Activated T-helper 1 cell treated with anti-CD3 and anti-CD28 coated beads, Interleukin-12 subunit alpha, Interleukin-12 subunit beta, Interleukin-2, Interleukin-4 antibody, amounts not matched to agents 30 ng/mL and 10 ng/mL and 1 ng/mL, durations not matched to agents 14 hours and 24 hours and 36 hours (primary cell): ENCODE measurements around the gene GNAQ. TPM values are rescaled to one million over a fixed set of nuclear protein-coding genes. Genes with fewer than 3 reads are reported as not detected.

Experiments
- DNase-seq: peaks from one replicate; pipeline ENCODE4 v3.0.0; 2021; ENCODE audit warnings: low spot score
- H3K27ac Mint-ChIP-seq: one replicate; pipeline ENCODE4 v1.8.0; 2021; ENCODE audit warnings: mild to moderate bottlenecking, mixed read lengths
- H3K27me3 Mint-ChIP-seq: one replicate; pipeline ENCODE4 v1.8.0; 2022; ENCODE audit warnings: mild to moderate bottlenecking, moderate library complexity, mixed read lengths; ENCODE audit not compliant: insufficient read depth
- H3K36me3 Mint-ChIP-seq: one replicate; pipeline ENCODE4 v1.8.0; 2021; ENCODE audit warnings: low read depth, mixed read lengths
- H3K4me1 Mint-ChIP-seq: one replicate; pipeline ENCODE4 v1.8.0; 2021; ENCODE audit warnings: low read depth, mixed read lengths
- H3K4me3 Mint-ChIP-seq: one replicate; pipeline ENCODE4 v1.8.0; 2021; ENCODE audit warnings: mild to moderate bottlenecking, moderate library complexity, mixed read lengths
- H3K9me3 Mint-ChIP-seq: one replicate; pipeline ENCODE4 v1.8.0; 2021; ENCODE audit warnings: mixed read lengths
- intact Hi-C: fragments of 100-400 bp; cut with micrococcal nuclease; formaldehyde crosslinking; loops from one replicate; pipeline ENCODE4 v1.15.1; 2024
- total RNA-seq: library from RNA; stranded (reverse); gene quantifications from 2 replicates; pipeline ENCODE4 v1.2.3, GENCODE V29; 2022

The GNAQ gene
- total RNA-seq, 1 donor from 2014 or later = 27.0 TPM

GRCh38 chr9:78029551-78030295 lies 1.9 kb downstream of the GNAQ start:
- no peak for DNase-seq
- H3K36me3 Mint-ChIP-seq = peaks cover 2% of the 10 kb centered on the region
- H3K9me3 Mint-ChIP-seq = no peaks in the 10 kb centered on the region
- H3K4me3 Mint-ChIP-seq = peak overlapping the region; percentile 97
- peak overlapping the region; percentile 97 for H3K27ac Mint-ChIP-seq
- H3K27me3 Mint-ChIP-seq = no peaks in the 10 kb centered on the region
- intact Hi-C loops = loop anchor here (1.0 to 10.0 kb wide), 9 partner anchors 48 to 1543 kb away; partner anchors contain the start of genes PSAT1, TLE4 and VPS13A
- H3K4me1 Mint-ChIP-seq = peaks cover 55% of the 10 kb centered on the region

DNA sequence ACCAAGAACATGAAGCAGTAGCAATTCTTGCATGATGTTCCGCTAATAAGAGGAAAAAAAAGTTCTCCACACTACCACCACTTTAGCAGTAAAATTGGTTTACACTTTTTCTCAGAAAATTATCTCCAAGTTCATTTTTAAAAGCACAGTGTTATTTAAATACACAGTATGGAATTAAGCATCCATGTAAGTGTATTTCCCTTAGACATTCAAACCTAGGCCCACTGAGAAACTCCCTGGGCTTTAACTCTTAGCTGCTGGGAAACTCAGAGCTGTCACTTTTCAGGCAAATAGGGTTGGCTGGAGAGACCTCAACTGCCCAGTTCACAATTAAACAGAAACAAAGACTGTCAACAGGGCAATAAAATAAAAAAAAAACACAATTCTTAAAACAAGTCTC lies 2.7 kb downstream of the GNAQ start:
- Mint-ChIP-seq H3K27me3 (no peaks in the 10 kb centered on the region), H3K4me1 (peaks cover 53% of the 10 kb centered on the region), H3K36me3 (peaks cover 2% of the 10 kb centered on the region), H3K4me3 (peak overlapping the region; percentile 97), H3K27ac (no peak overlapping the region), H3K9me3 (no peaks in the 10 kb centered on the region)
- DNase-seq = no peak
- intact Hi-C loops = loop anchor here (1.0 kb wide), 1 partner anchor 48 kb away; no protein-coding TSS in a partner anchor

DNA sequence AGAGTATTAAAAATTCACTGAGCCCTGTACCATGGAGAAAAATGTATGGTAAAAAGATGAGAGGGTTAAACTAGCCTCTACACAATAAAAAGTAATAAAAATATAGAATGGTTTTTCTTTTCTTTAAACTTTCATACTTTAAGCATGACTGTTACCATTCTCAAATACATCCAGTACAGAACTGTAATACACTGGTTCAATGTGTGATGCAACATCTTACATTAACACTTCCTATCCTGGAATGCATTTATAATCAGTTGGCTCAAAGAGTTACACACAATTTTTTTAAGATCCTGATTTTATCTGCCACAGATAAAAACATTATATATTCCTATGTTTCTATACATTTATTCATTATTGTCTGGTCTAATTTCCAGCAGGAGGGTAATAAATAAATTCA lies 4.7 kb downstream of the GNAQ start:
- H3K27ac Mint-ChIP-seq = no peak overlapping the region
- peaks cover 4% of the 10 kb centered on the region for H3K36me3 Mint-ChIP-seq
- DNase-seq = no peak
- no peaks in the 10 kb centered on the region for H3K27me3 Mint-ChIP-seq
- H3K4me1 Mint-ChIP-seq = peaks cover 53% of the 10 kb centered on the region
- intact Hi-C loops = no loop called here
- H3K9me3 Mint-ChIP-seq = no peaks in the 10 kb centered on the region
- no peak overlapping the region for H3K4me3 Mint-ChIP-seq

- no peak overlapping the region for H3K4me3 Mint-ChIP-seq
- no peaks in the 10 kb centered on the region for H3K9me3 Mint-ChIP-seq
- peaks cover 4% of the 10 kb centered on the region for H3K36me3 Mint-ChIP-seq
- DNase-seq = no peak
- H3K27me3 Mint-ChIP-seq = no peaks in the 10 kb centered on the region
- H3K27ac Mint-ChIP-seq = no peak overlapping the region
- intact Hi-C loops = no loop called here
- H3K4me1 Mint-ChIP-seq = peaks cover 55% of the 10 kb centered on the region
Measured at GRCh38 chr9:78026416-78026815, 5.2 kb downstream of the GNAQ start.

GRCh38 chr9:78025186-78025585 lies 6.4 kb downstream of the GNAQ start:
- intact Hi-C loops = no loop called here
- Mint-ChIP-seq H3K27me3 (no peaks in the 10 kb centered on the region), H3K27ac (no peak overlapping the region), H3K4me1 (peaks cover 57% of the 10 kb centered on the region), H3K36me3 (peaks cover 11% of the 10 kb centered on the region), H3K9me3 (no peaks in the 10 kb centered on the region), H3K4me3 (no peak overlapping the region)
- DNase-seq = no peak

DNA sequence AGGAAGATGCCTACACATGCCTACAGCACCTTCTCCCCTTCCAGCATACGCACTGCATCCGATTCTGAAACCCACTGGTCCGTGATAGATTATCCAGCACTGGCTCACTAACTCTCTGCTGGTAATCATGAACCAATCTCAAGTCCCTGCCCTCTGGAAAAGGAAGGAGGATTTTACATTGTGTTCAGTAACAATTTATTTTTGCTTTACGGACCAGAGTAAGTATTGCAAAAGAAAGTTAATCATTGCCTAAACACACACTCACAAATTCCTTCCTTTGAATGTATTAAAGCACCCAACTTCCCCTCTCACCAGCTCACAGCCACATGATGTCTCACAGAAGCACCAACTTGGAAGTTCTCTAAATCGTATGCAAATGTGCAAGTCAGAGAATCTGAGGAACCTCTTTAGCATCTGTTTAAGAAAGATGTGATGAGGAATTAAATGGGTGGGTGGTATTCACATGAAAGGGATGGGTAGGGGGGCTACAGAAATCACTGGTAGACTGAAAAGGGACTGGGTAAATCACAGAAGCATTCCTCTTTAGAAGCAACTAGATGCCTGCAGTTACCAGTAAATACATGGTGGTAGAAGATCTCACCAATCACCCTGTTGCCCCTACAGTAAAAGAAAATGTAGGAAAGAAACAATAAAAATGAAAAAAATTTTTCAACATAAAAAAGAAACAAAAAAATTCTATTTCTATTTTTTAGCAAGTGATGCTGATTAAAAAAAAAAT lies 8.4 kb downstream of the GNAQ start:
- Mint-ChIP-seq H3K36me3 (peaks cover 12% of the 10 kb centered on the region), H3K4me3 (no peak overlapping the region), H3K4me1 (peaks cover 46% of the 10 kb centered on the region), H3K9me3 (no peaks in the 10 kb centered on the region), H3K27ac (peak overlapping the region; percentile 2), H3K27me3 (no peaks in the 10 kb centered on the region)
- DNase-seq = no peak
- intact Hi-C loops = no loop called here

DNA sequence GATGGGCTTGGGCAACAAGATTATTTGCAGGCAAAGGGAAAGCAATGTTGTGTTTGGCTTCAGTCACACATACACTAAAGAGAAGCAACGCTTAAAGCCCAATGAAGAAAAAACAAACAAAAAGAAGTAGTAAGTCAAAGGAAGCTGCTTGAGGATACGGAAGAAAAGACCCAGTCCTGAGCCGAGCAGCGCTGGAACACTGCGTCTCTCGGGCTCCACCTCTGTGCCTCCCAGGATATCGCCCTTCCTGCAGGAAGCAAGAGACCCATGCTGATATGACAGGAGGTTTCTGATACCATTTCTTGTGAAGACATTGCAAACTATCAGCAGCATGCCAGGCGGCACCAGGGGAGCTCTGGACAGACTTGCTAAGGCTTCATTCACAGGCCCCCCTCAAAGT lies 9.9 kb downstream of the GNAQ start:
- no peak overlapping the region for H3K4me3 Mint-ChIP-seq
- no peaks in the 10 kb centered on the region for H3K27me3 Mint-ChIP-seq
- no peaks in the 10 kb centered on the region for H3K9me3 Mint-ChIP-seq
- H3K36me3 Mint-ChIP-seq = peaks cover 12% of the 10 kb centered on the region
- no peak for DNase-seq
- intact Hi-C loops = no loop called here
- H3K27ac Mint-ChIP-seq = no peak overlapping the region
- H3K4me1 Mint-ChIP-seq = peaks cover 52% of the 10 kb centered on the region

DNA sequence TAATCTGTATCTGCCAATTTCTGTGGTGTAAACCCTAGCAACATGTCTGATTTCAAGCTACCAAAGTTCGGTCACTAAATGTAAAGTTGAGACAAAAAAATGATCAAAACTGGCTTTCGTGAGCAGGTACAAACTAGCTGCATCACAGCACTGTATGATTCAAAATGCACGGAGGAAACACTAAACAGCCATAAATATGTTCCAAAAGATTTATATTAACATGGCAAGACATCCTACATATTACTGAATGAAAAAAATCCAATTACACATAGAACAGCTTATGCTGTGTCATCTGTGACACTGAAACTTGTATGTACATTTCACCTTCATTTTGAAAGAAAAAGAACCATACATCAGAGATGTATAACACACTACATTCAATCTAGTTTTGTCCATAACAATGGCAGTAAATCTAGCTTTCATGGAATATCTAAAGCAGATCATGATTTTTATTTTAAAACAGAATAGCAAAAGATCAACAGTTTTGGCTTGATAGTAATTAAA lies 14.4 kb downstream of the GNAQ start:
- H3K36me3 Mint-ChIP-seq = peaks cover 19% of the 10 kb centered on the region
- H3K4me1 Mint-ChIP-seq = peaks cover 42% of the 10 kb centered on the region
- intact Hi-C loops = no loop called here
- H3K27me3 Mint-ChIP-seq = no peaks in the 10 kb centered on the region
- no peaks in the 10 kb centered on the region for H3K9me3 Mint-ChIP-seq
- H3K27ac Mint-ChIP-seq = no peak overlapping the region
- H3K4me3 Mint-ChIP-seq = no peak overlapping the region
- DNase-seq = no peak

DNA sequence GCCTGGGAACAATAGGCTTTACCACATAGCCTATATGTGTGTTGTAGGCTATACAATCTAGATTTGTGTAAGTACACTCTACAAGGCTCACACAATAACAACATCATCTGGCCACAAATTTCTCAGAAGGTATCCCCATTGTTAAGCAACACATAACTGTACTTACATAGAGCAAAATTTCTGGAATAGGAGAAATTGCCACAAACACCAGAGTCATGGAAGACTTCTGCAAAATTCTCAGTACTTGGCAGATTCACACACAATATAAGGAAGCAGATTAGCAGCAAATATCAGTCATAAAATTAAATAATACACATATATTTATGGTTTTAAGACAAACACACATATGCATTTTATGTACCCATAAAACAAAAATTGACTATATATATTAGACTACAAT lies 16.4 kb downstream of the GNAQ start:
- DNase-seq = no peak
- Mint-ChIP-seq H3K36me3 (peaks cover 23% of the 10 kb centered on the region), H3K27me3 (no peaks in the 10 kb centered on the region), H3K27ac (no peak overlapping the region), H3K4me1 (peaks cover 47% of the 10 kb centered on the region), H3K9me3 (no peaks in the 10 kb centered on the region), H3K4me3 (no peak overlapping the region)
- intact Hi-C loops = no loop called here

- no peaks in the 10 kb centered on the region for H3K27me3 Mint-ChIP-seq
- intact Hi-C loops = no loop called here
- H3K27ac Mint-ChIP-seq = no peak overlapping the region
- H3K36me3 Mint-ChIP-seq = peaks cover 19% of the 10 kb centered on the region
- peaks cover 47% of the 10 kb centered on the region for H3K4me1 Mint-ChIP-seq
- no peak for DNase-seq
- no peaks in the 10 kb centered on the region for H3K9me3 Mint-ChIP-seq
- no peak overlapping the region for H3K4me3 Mint-ChIP-seq
Measured at GRCh38 chr9:78014776-78015175, 16.8 kb downstream of the GNAQ start.

GRCh38 chr9:78013934-78014333 lies 17.7 kb downstream of the GNAQ start:
- no peak for DNase-seq
- H3K4me3 Mint-ChIP-seq = no peak overlapping the region
- H3K36me3 Mint-ChIP-seq = peaks cover 21% of the 10 kb centered on the region
- H3K9me3 Mint-ChIP-seq = no peaks in the 10 kb centered on the region
- intact Hi-C loops = no loop called here
- H3K27me3 Mint-ChIP-seq = no peaks in the 10 kb centered on the region
- no peak overlapping the region for H3K27ac Mint-ChIP-seq
- H3K4me1 Mint-ChIP-seq = peaks cover 55% of the 10 kb centered on the region

DNA sequence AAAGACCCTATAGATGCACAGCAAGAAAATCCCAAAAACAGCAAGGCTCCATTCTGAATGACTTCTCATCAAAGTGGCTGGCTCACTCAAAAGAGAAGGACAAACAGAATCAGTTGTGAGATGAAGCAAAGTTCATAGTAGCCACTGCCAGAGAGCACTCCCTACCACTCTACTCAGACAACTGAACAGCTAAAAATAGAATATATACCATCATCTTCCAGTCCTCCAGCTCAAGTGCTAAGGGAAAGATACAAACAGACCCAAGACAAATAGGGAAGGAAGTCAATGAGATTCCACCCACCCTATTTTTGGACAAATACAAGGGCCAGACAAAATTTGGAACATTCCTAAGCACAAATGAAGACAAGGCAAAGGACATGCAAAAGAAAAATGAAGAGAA lies 20.6 kb downstream of the GNAQ start:
- H3K36me3 Mint-ChIP-seq = peaks cover 25% of the 10 kb centered on the region
- no peak overlapping the region for H3K27ac Mint-ChIP-seq
- peaks cover 58% of the 10 kb centered on the region for H3K4me1 Mint-ChIP-seq
- no peaks in the 10 kb centered on the region for H3K27me3 Mint-ChIP-seq
- no peak for DNase-seq
- intact Hi-C loops = loop anchor here (2.0 kb wide), 1 partner anchor 14 kb away; no protein-coding TSS in a partner anchor
- no peaks in the 10 kb centered on the region for H3K9me3 Mint-ChIP-seq
- H3K4me3 Mint-ChIP-seq = no peak overlapping the region

DNA sequence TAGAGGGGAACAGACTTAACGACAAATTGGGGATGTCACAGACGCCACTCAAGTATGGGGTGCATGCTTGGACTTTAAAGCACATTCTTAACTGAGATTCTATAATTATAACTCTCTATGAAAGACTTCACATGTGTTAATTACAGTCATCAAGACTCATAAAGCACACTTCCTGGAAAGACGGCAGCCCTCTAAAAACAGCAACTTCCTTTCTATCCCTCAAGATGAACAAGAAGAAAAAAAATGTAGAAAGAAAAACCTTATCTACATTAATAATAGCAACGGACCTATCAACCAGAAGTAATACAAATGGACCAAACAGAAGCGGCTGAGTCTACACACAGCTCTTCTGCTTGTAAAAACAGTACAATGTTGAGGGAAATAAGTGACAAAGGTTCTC lies 21.2 kb downstream of the GNAQ start:
- Mint-ChIP-seq H3K27me3 (no peaks in the 10 kb centered on the region), H3K9me3 (no peaks in the 10 kb centered on the region), H3K27ac (peak overlapping the region; percentile 65), H3K36me3 (peaks cover 28% of the 10 kb centered on the region), H3K4me3 (peak overlapping the region; percentile 21), H3K4me1 (peaks cover 63% of the 10 kb centered on the region)
- no peak for DNase-seq
- intact Hi-C loops = loop anchor here (2.0 kb wide), 1 partner anchor 14 kb away; no protein-coding TSS in a partner anchor
